Caki2 (cell line): ENCODE results near the gene ACOXL. TPM values are rescaled to one million over a fixed set of nuclear protein-coding genes. Genes with fewer than 3 reads are reported as not detected.
A peak's percentile ranks its signal among the peaks of the same experiment; 100 is the strongest.

ENCODE experiments used
- DNase-seq: peaks from one replicate; pipeline ENCODE4 v3.0.0-alpha.2; 2015; ENCODE audit warnings: low read depth
- in situ Hi-C: cut with HindIII; loops from 2 replicates; pipeline ENCODE4 v1.10.0; 2016; ENCODE audit warnings: low sequenced_read_pairs, low pct_unique_long_range_greater_than_20kb, mixed read lengths
- total RNA-seq: library from RNA; depleted of rRNA; stranded (reverse); fragments of >200 nt; shearing (Covaris generic); gene quantifications from 2 replicates; pipeline ENCODE4 v1.2.3, GENCODE V29; 2014; ENCODE audit warnings: low replicate concordance

Gene ACOXL
- total RNA-seq, 1 experiment from 2014 or later, result not detected

DNA sequence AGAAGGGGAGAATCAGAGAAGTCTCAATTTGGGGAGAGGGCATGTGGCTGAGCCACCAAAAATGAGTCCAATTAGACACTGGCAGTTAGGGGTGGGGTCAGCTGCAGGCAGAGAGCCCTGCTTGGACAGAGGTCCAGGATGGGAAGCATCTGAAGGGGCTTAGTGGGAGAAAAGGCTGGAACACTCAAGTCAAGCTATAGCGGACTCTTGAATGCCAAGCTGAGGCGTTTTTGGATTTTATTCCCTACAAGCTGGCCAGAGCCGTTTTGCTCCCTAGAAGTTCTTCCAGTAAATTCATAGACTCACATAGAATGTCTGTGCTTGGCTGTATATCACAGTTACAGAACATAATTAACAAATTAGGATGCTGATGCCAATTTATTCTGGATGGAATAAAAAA lies 172.8 kb downstream of the ACOXL start:
- in situ Hi-C loops, result no loop called here

GRCh38 chr2:110906613-110907298 lies 174.4 kb downstream of the ACOXL start:
- in situ Hi-C loops, result no loop called here
- no peak for DNase-seq

More for the DNA sequence above, 172.8 kb downstream of the ACOXL start:
- no peak for DNase-seq

DNA sequence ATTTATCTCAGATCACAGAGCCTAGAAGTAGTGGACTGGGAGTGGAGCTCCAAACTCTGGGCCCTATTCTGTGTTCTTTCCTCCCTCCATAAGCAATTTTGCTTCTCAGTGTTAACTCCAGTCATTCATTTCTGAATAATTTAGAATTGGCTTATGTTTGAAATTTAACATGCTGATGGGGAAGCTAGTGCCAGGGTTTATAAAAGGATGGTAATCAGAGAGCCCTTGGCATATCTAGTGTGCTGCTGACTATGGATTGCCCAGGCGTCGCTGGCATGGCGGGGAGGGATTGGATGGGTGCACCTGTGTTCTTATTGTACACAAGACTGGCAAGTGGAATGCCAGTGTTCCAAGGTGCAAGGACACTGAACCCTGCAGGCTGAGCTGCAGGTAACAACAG lies 177.1 kb downstream of the ACOXL start:
- no peak for DNase-seq
- in situ Hi-C loops, result no loop called here

- in situ Hi-C loops, result no loop called here
These were observed 178.1 kb downstream of the ACOXL start for GRCh38 chr2:110910423-110910822.

GRCh38 chr2:110919738-110920137 lies 187.4 kb downstream of the ACOXL start:
- in situ Hi-C loops, result no loop called here
- no peak for DNase-seq

More at GRCh38 chr2:110910423-110910822, 178.1 kb downstream of the ACOXL start:
- no peak for DNase-seq

GRCh38 chr2:110925479-110925878 lies 193.1 kb downstream of the ACOXL start:
- DNase-seq, result no peak
- in situ Hi-C loops, result no loop called here

GRCh38 chr2:110927526-110927925 lies 195.2 kb downstream of the ACOXL start:
- DNase-seq, result no peak
- in situ Hi-C loops, result no loop called here

- DNase-seq, result no peak
- in situ Hi-C loops, result no loop called here
These were observed 197.2 kb downstream of the ACOXL start for GRCh38 chr2:110929528-110929927.

GRCh38 chr2:110931648-110932047 lies 199.3 kb downstream of the ACOXL start:
- in situ Hi-C loops, result no loop called here
- no peak for DNase-seq

GRCh38 chr2:110933420-110933819 lies 201.0 kb downstream of the ACOXL start:
- in situ Hi-C loops, result no loop called here
- DNase-seq, result no peak

GRCh38 chr2:110934948-110935347 lies 202.6 kb downstream of the ACOXL start:
- in situ Hi-C loops, result no loop called here
- DNase-seq, result no peak

GRCh38 chr2:110940376-110940910 lies 208.1 kb downstream of the ACOXL start:
- in situ Hi-C loops, result no loop called here
- no peak for DNase-seq

- in situ Hi-C loops, result no loop called here
- DNase-seq, result no peak
These were observed 208.9 kb downstream of the ACOXL start for GRCh38 chr2:110941226-110941625.

GRCh38 chr2:110943070-110943634 lies 210.8 kb downstream of the ACOXL start:
- in situ Hi-C loops, result no loop called here
- DNase-seq, result no peak

- in situ Hi-C loops, result no loop called here
- no peak for DNase-seq
These were observed 214.5 kb downstream of the ACOXL start for GRCh38 chr2:110946902-110947301.

DNA sequence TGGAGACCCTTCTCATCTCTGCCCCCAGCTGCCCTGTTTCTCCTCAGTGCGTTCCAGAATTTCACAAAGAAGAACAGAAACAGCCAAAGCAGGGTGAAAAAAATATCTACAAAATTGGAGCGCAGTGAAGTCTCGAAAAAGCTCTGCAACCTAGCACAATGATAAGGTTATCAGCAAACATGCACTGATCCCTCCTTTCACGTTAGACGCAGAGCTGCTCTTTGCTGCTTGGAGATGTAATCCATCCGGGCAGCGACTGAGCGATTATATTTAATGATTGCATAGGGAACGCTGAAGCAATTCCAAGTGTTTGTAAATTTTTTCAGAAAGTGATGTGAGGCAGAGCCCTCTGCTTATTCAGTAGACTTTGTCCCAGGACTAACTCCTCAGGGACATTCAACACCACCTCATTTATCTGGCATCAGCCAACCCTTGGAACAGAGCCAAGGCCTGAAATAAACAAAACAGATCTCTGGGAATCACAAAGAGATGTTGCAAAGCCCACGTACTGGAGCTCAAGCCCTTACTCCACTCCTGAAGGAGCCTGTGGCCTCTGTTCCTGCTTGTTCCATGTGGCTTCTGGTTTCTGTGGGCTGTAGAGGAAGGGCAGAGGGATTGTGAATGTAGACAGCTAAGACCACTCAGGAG lies 215.8 kb downstream of the ACOXL start:
- in situ Hi-C loops, result no loop called here
- no peak for DNase-seq

DNA sequence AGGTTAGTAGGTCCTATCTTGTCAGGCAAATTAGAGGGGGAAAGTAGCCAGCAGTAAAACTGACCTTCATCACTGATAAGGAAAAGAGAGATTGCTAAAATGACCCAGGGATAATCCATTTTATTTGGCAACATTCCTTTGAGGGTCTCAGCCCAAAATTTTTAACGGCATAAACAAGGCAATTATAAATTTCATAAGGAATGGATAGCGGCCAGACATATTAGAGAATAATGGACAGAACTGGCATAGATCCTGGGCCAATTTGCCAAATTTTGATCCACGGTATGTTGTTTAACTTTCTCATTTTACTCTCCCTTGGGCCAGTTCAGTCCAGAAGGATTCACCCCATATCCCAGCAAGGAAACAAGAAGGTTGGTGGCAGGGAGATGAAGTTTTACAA lies 217.9 kb downstream of the ACOXL start:
- no peak for DNase-seq
- in situ Hi-C loops, result no loop called here

DNA sequence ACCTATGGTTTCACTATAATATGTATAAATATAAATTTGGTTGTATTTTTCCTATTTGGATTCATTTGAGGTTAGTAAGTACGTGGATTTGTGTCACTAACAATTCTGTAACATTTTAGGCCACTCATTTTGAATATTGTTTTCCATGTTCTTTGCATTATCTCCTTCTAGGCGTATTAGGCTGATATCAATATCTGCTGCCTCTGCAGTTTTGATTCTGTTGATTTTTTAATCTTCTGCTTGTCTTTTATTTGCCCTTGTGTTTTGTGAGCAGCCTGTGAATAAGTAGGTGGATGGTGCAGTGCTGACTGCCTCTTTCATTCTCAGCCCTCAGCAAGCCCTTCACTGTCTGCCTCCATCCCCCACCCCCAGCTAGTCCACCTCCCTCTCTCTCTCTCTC lies 222.7 kb downstream of the ACOXL start:
- no peak for DNase-seq
- in situ Hi-C loops, result no loop called here

- in situ Hi-C loops, result no loop called here
- DNase-seq, result peak; percentile 66
These were observed 223.2 kb downstream of the ACOXL start for GRCh38 chr2:110955556-110955955.
